Measurements from ENCODE around the gene PTGER2. TPM values are rescaled to one million over a fixed set of nuclear protein-coding genes. Genes with fewer than 3 reads are reported as not detected.

PTGER2 gene
- total and polyA plus RNA-seq, 2 of the 8 experiments (the other 6 are each of a cell fraction or from before 2014, with no cell fraction given) = 1.2 TPM

- no peak overlapping the region for H3K4me3 ChIP-seq (ENCODE audit: extremely low read depth in 1 of 4, insufficient read depth in 2 of 4, low read depth in 3 of 4, low read length in 4 of 4)
- no peak overlapping the region for H4K8ac ChIP-seq (ENCODE audit: extremely low read depth, insufficient read depth, low read length)
- H3K79me1 ChIP-seq (ENCODE audit: low read depth, low read length) = no peaks in the 10 kb centered on the region
- H3K9ac ChIP-seq (replicated peaks in 1 of 4; ENCODE audit: extremely low read depth in 1 of 4, low read depth in 3 of 4, low read length in 3 of 4) = no peak overlapping the region
- H3K79me2 ChIP-seq (ENCODE audit: control insufficient read depth in 1 of 2, insufficient read depth in 2 of 2, low read length in 2 of 2) = no peaks in the 10 kb centered on the region
- no peak overlapping the region for H3K4me2 ChIP-seq (ENCODE audit: insufficient read depth in 1 of 2, low read depth in 2 of 2, low read length in 2 of 2)
- no peak overlapping the region for H2BK15ac ChIP-seq (ENCODE audit: low read length)
- no peak overlapping the region for H3K4ac ChIP-seq (replicated peaks; ENCODE audit: insufficient read length, low read depth, low read length)
- H3K23ac ChIP-seq (ENCODE audit: insufficient read length) = no peak overlapping the region
- no peak overlapping the region for H2BK120ac ChIP-seq (replicated peaks; ENCODE audit: low read depth, low read length)
- H3K56ac ChIP-seq (replicated peaks; ENCODE audit: insufficient read length, low read depth, low read length) = no peak overlapping the region
- no peaks in the 10 kb centered on the region for H4K20me1 ChIP-seq (replicated peaks in 1 of 2; ENCODE audit: control insufficient read depth in 1 of 2, insufficient read depth in 2 of 2, low read length in 2 of 2)
- H2AK5ac ChIP-seq (ENCODE audit: low read depth, low read length) = no peak overlapping the region
- ChIA-PET POLR2A (ENCODE audit: partially characterized antibody) (no interaction called here), CTCF (ENCODE audit: partially characterized antibody) (interaction anchor here (0.6 to 1.2 kb wide), 4 partner anchors 13 to 182 kb away, joined by 3 to 4 read pairs (median 3); no protein-coding TSS in a partner anchor)
- H3K14ac ChIP-seq (ENCODE audit: insufficient read length) = no peak overlapping the region
- no peak overlapping the region for H4K91ac ChIP-seq (replicated peaks; ENCODE audit: insufficient read length, low read length)
- H3K9me3 ChIP-seq (ENCODE audit: insufficient read depth in 2 of 2, low read depth in 1 of 2, low read length in 1 of 2) = peaks cover 1 to 6% of the 10 kb centered on the region in 2 experiments; a peak in 3 of 4 replicates
- H2BK12ac ChIP-seq (ENCODE audit: low read depth, low read length) = no peak overlapping the region
- no peak overlapping the region for H3K27ac ChIP-seq (ENCODE audit: low read depth, low read length)
- no peaks in the 10 kb centered on the region for H3K36me3 ChIP-seq (ENCODE audit: control insufficient read depth in 2 of 4, insufficient read depth in 4 of 4, low read length in 3 of 4)
- no peak overlapping the region for H2BK20ac ChIP-seq (ENCODE audit: low read length)
- H2BK5ac ChIP-seq (ENCODE audit: low read depth, low read length) = no peak overlapping the region
- no peak overlapping the region for H3K18ac ChIP-seq (ENCODE audit: extremely low read depth, low read length)
- WGBS, 2 experiments (ENCODE audit: extremely low coverage in 1 of 2, insufficient coverage in 1 of 2, insufficient read length in 1 of 2, insufficient replicate concordance in 2 of 2, low coverage in 1 of 2, low lambda C conversion rate in 2 of 2, missing lambda C conversion rate in 1 of 2) = 87% methylated on average over 2 of the region's 2 CpGs; no CpG with 5 or more reads in 1 of the 2 experiments
- no peak for TF ChIP-seq SP4 (IDR thresholded peaks at IDR 0.05; ENCODE audit: low read length)
- no peak for TF ChIP-seq MAFK (IDR thresholded peaks at IDR 0.05; ENCODE audit: low read depth, low read length)
- TF ChIP-seq RNF2 (IDR thresholded peaks at IDR 0.05; ENCODE audit: borderline replicate concordance, low read depth, low read length, missing control alignments, poor library complexity, severe bottlenecking) = no peak
- no peak for TF ChIP-seq POLR2A (IDR thresholded peaks at IDR 0.05; ENCODE audit: control extremely low read depth in 1 of 2, low read depth in 2 of 2, low read length in 2 of 2)
- no peak for TF ChIP-seq HDAC2 (IDR thresholded peaks at IDR 0.05; ENCODE audit: borderline replicate concordance in 1 of 2, low read depth in 2 of 2, low read length in 2 of 2)
- no peak for TF ChIP-seq SP1 (IDR thresholded peaks at IDR 0.05; ENCODE audit: low read depth, low read length)
- no peak for TF ChIP-seq RFX5 (IDR thresholded peaks at IDR 0.05; ENCODE audit: borderline replicate concordance, low read depth, low read length)
- TF ChIP-seq KDM4A (IDR thresholded peaks at IDR 0.05; ENCODE audit: low read depth, low read length, severe bottlenecking) = no peak
- DNase-seq (ENCODE audit: low read depth in 1 of 2, low spot score in 2 of 2) (no peak), FAIRE-seq (no peak)
- H4K5ac ChIP-seq (ENCODE audit: insufficient read length, low read depth, low read length) = no peak overlapping the region
- peaks cover 17% of the 10 kb centered on the region for H3K23me2 ChIP-seq (ENCODE audit: low read depth, low read length)
- peaks cover 3 to 10% (median 6%) of the 10 kb centered on the region in 4 experiments for H3K4me1 ChIP-seq (replicated peaks in 1 of 4; ENCODE audit: control insufficient read depth in 3 of 4, insufficient read depth in 4 of 4, low read length in 3 of 4)
- no peak overlapping the region for H2AFZ ChIP-seq (ENCODE audit: low read length)
- H3K27me3 ChIP-seq (replicated peaks in 1 of 4; ENCODE audit: control insufficient read depth in 3 of 4, extremely low read depth in 1 of 4, insufficient read depth in 3 of 4, low read length in 3 of 4) = peaks cover 31 to 44% (median 39%) of the 10 kb centered on the region in 4 experiments
These were observed 4.0 kb downstream of the PTGER2 start for GRCh38 chr14:52318062-52318461.
